Naive thymus-derived CD4-positive, alpha-beta T cell (primary cell): ENCODE results near the gene NUTM1. TPM values are rescaled to one million over a fixed set of nuclear protein-coding genes. Genes with fewer than 3 reads are reported as not detected.

Experiments used
- ATAC-seq: fragments of 150-1000 bp; cut with Tn5 transposase; 2 replicates; pipeline ENCODE4 v1.10.0; 2021; ENCODE audit warnings: mild to moderate bottlenecking, moderate library complexity
- CTCF ChIA-PET: fragments of 350-600 bp; sonication (Branson Sonifier 250); formaldehyde crosslinking; loops from one replicate; lab custom pipeline; 2021; ENCODE audit warnings: antibody characterized with exemption; lab: Charles Lee
- POLR2A ChIA-PET: fragments of 350-600 bp; sonication (Branson Sonifier 250); formaldehyde crosslinking; loops from one replicate; lab custom pipeline; 2021; ENCODE audit warnings: antibody characterized with exemption, inconsistent platforms; lab: Charles Lee
- DNase-seq, 9 donors: peaks; one replicate each; pipeline versions ENCODE4 v3.0.0 to v3.0.0-alpha.2; 2020 to 2022; ENCODE audit warnings: mixed read lengths in 1 of 9
- H3K27ac ChIP-seq: one replicate; pipeline ENCODE4 v1.7.0; 2013; ENCODE audit warnings: mild to moderate bottlenecking, low read depth, low read length, moderate library complexity
- H3K27me3 ChIP-seq, 2 donors: one replicate each; pipeline ENCODE4 v1.7.0; 2013; ENCODE audit warnings: low read length in 2 of 2, mild to moderate bottlenecking in 2 of 2, moderate library complexity in 2 of 2; ENCODE audit not compliant: control insufficient read depth in 2 of 2, insufficient read depth in 2 of 2
- H3K36me3 ChIP-seq, 3 experiments: 1 replicate in 2 of 3; 2 replicates in 1 of 3; pipeline ENCODE4 v1.7.0; 2013; ENCODE audit warnings: low read length in 3 of 3, mild to moderate bottlenecking in 3 of 3, moderate library complexity in 1 of 3; ENCODE audit not compliant: insufficient read depth in 3 of 3, control insufficient read depth in 2 of 3
- H3K4me1 ChIP-seq, 2 donors: one replicate each; pipeline ENCODE4 v1.7.0; 2013; ENCODE audit warnings: low read length in 2 of 2, mild to moderate bottlenecking in 2 of 2, moderate library complexity in 1 of 2; ENCODE audit not compliant: control insufficient read depth in 2 of 2, insufficient read depth in 2 of 2
- H3K4me3 ChIP-seq: 2 replicates; pipeline ENCODE4 v1.7.0; 2013; ENCODE audit warnings: mild to moderate bottlenecking, low read length
- H3K9me3 ChIP-seq, 3 experiments: 1 replicate in 2 of 3; 2 replicates in 1 of 3; pipeline ENCODE4 v1.7.0; 2013; ENCODE audit warnings: low read length in 3 of 3; ENCODE audit not compliant: control insufficient read depth in 2 of 3
- H3K27ac Mint-ChIP-seq, 9 donors: one replicate each; pipeline ENCODE4 v1.8.0; 2020 to 2022; ENCODE audit warnings: mixed read lengths in 9 of 9, mild to moderate bottlenecking in 8 of 9, moderate library complexity in 5 of 9, inconsistent platforms in 2 of 9
- H3K27me3 Mint-ChIP-seq, 5 donors: one replicate each; pipeline ENCODE4 v1.8.0; 2021 to 2022; ENCODE audit warnings: mixed read lengths in 5 of 5, mild to moderate bottlenecking in 1 of 5
- H3K36me3 Mint-ChIP-seq, 5 donors: one replicate each; pipeline ENCODE4 v1.8.0; 2020 to 2022; ENCODE audit warnings: mixed read lengths in 5 of 5, mild to moderate bottlenecking in 3 of 5, inconsistent platforms in 1 of 5
- H3K4me1 Mint-ChIP-seq, 7 donors: one replicate each; pipeline ENCODE4 v1.8.0; 2020 to 2022; ENCODE audit warnings: mixed read lengths in 7 of 7, mild to moderate bottlenecking in 3 of 7, inconsistent platforms in 1 of 7
- H3K4me3 Mint-ChIP-seq, 10 donors: one replicate each; pipeline ENCODE4 v1.8.0; 2020 to 2022; ENCODE audit warnings: mild to moderate bottlenecking in 10 of 10, mixed read lengths in 10 of 10, moderate library complexity in 6 of 10, inconsistent platforms in 2 of 10
- H3K9me3 Mint-ChIP-seq, 11 donors: one replicate each; pipeline ENCODE4 v1.8.0; 2020 to 2022; ENCODE audit warnings: mixed read lengths in 11 of 11, mild to moderate bottlenecking in 4 of 11, inconsistent platforms in 1 of 11, moderate library complexity in 1 of 11
- intact Hi-C, 2 donors: fragments of 100-400 bp; cut with micrococcal nuclease; formaldehyde crosslinking; loops; one replicate each; pipeline ENCODE4 v1.15.1; 2023
- polyA plus RNA-seq, 2 donors: library from polyadenylated mRNA; unstranded; fragments of 300-500 nt; fragmentation: Illumina TruSeq; gene quantifications; one replicate each; pipeline ENCODE4 v1.2.3, GENCODE V29; 2021
- total RNA-seq, 6 experiments: library from RNA in 5 of 6; stranded (reverse) in 5 of 6; gene quantifications; 1 replicate in 5 of 6; 2 replicates in 1 of 6; pipeline ENCODE4 v1.2.3 and lab custom pipeline; 2021 to 2026

Gene NUTM1
- total and polyA plus RNA-seq, 7 experiments from 2014 or later = not detected

GRCh38 chr15:34314491-34315490, 28.3 kb upstream of the NUTM1 start:
- Mint-ChIP-seq H3K4me1 (peaks cover 39 to 83% (median 66%) of the 10 kb centered on the region in 7 donors), H3K9me3 (no peaks in the 10 kb centered on the region), H3K4me3 (peak overlapping the region in 8 of 10 donors; percentile 36 to 96 (median 54)), H3K36me3 (peaks cover 10 to 36% (median 26%) of the 10 kb centered on the region in 5 donors), H3K27ac (peak overlapping the region in 4 of 9 donors; percentile 12 to 53 (median 48)), H3K27me3 (no peaks in the 10 kb centered on the region)
- ATAC-seq (no peak), DNase-seq (no peak)
- CTCF ChIA-PET = interaction anchor here (0.9 to 1.4 kb wide), 2 partner anchors 29 to 53 kb away, joined by 3 to 5 read pairs; partner anchors contain the start of gene NUTM1
- Histone ChIP-seq H3K27me3 (no peaks in the 10 kb centered on the region), H3K4me3 (no peak overlapping the region), H3K4me1 (peaks cover 0 to 17% of the 10 kb centered on the region in 2 donors), H3K36me3 (peaks cover 0 to 5% (median 0%) of the 10 kb centered on the region in 3 experiments), H3K9me3 (no peaks in the 10 kb centered on the region), H3K27ac (no peak overlapping the region)
- intact Hi-C loops = loop anchor here (5.0 kb wide), 1 partner anchor 32 kb away; no protein-coding TSS in a partner anchor
- POLR2A ChIA-PET = interaction anchor here (1.3 kb wide), 1 partner anchor 11 kb away, joined by 4 read pairs; no protein-coding TSS in a partner anchor

GRCh38 chr15:34318277-34319079, 24.6 kb upstream of the NUTM1 start:
- H3K4me3 ChIP-seq = peak overlapping the region; percentile 71
- no peaks in the 10 kb centered on the region for H3K27me3 ChIP-seq
- H3K4me3 Mint-ChIP-seq = peak overlapping the region; percentile 92 to 99 (median 97)
- H3K4me1 Mint-ChIP-seq = peaks cover 36 to 85% (median 62%) of the 10 kb centered on the region in 7 donors
- ATAC-seq = peak; percentile 83
- H3K36me3 ChIP-seq = peaks cover 0 to 5% (median 0%) of the 10 kb centered on the region in 3 experiments
- no peaks in the 10 kb centered on the region for H3K9me3 ChIP-seq
- no peaks in the 10 kb centered on the region for H3K27me3 Mint-ChIP-seq
- peak in 4 of 9 donors; percentile 29 to 38 (median 36) for DNase-seq
- peak overlapping the region; percentile 91 to 99 (median 95) for H3K27ac Mint-ChIP-seq
- CTCF ChIA-PET = interaction anchor here (1.0 to 2.5 kb wide), 3 partner anchors 9 to 49 kb away, joined by 3 to 15 read pairs (median 6); partner anchors contain the start of genes LPCAT4 and SLC12A6
- H3K36me3 Mint-ChIP-seq = peaks cover 10 to 25% (median 17%) of the 10 kb centered on the region in 5 donors
- peaks cover 0 to 24% of the 10 kb centered on the region in 2 donors for H3K4me1 ChIP-seq
- POLR2A ChIA-PET = interaction anchor here (0.6 to 10.9 kb wide), 9 partner anchors 10 to 269 kb away, joined by 3 to 151 read pairs (median 4); partner anchors contain the start of genes GOLGA8B, LPCAT4, NOP10 and NUTM1
- H3K9me3 Mint-ChIP-seq = no peaks in the 10 kb centered on the region
- H3K27ac ChIP-seq = peak overlapping the region; percentile 76
- intact Hi-C loops = loop anchor here (1.0 to 5.0 kb wide), 5 partner anchors 10 to 49 kb away; partner anchors contain the start of genes LPCAT4 (in 1 of the 2) and SLC12A6 (in 1 of the 2)

GRCh38 chr15:34323217-34323616, 19.9 kb upstream of the NUTM1 start:
- Histone ChIP-seq H3K9me3 (no peaks in the 10 kb centered on the region), H3K4me1 (peaks cover 0 to 27% of the 10 kb centered on the region in 2 donors), H3K36me3 (no peaks in the 10 kb centered on the region), H3K27ac (no peak overlapping the region), H3K27me3 (no peaks in the 10 kb centered on the region), H3K4me3 (no peak overlapping the region)
- CTCF ChIA-PET = interaction anchor here (0.6 kb wide), 1 partner anchor 45 kb away, joined by 3 read pairs; no protein-coding TSS in a partner anchor
- Mint-ChIP-seq H3K4me1 (peaks cover 41 to 92% (median 58%) of the 10 kb centered on the region in 7 donors), H3K9me3 (no peaks in the 10 kb centered on the region), H3K36me3 (peaks cover 0 to 11% (median 7%) of the 10 kb centered on the region in 5 donors), H3K27ac (peak overlapping the region in 2 of 9 donors; percentile 20 to 43), H3K27me3 (no peaks in the 10 kb centered on the region), H3K4me3 (peak overlapping the region in 1 of 10 donors; percentile 48)
- no peak for ATAC-seq
- POLR2A ChIA-PET = interaction anchor here (10.9 kb wide), 1 partner anchor 13 kb away, joined by 151 read pairs; the partner anchor contains the start of gene SLC12A6
- DNase-seq = no peak
- intact Hi-C loops = no loop called here

GRCh38 chr15:34324933-34325332, 18.2 kb upstream of the NUTM1 start:
- POLR2A ChIA-PET = interaction anchor here (0.7 to 10.9 kb wide), 5 partner anchors 11 to 25 kb away, joined by 3 to 151 read pairs (median 4); partner anchors contain the start of genes NOP10, NUTM1 and SLC12A6
- Histone ChIP-seq H3K27ac (no peak overlapping the region), H3K4me3 (no peak overlapping the region), H3K4me1 (peaks cover 0 to 44% of the 10 kb centered on the region in 2 donors), H3K27me3 (no peaks in the 10 kb centered on the region), H3K9me3 (no peaks in the 10 kb centered on the region), H3K36me3 (no peaks in the 10 kb centered on the region)
- DNase-seq (no peak), ATAC-seq (no peak)
- Mint-ChIP-seq H3K27me3 (no peaks in the 10 kb centered on the region), H3K9me3 (no peaks in the 10 kb centered on the region), H3K27ac (peak overlapping the region in 5 of 9 donors; percentile 22 to 93 (median 48)), H3K4me3 (peak overlapping the region in 4 of 10 donors; percentile 10 to 78 (median 38)), H3K36me3 (peaks cover 0 to 11% (median 8%) of the 10 kb centered on the region in 5 donors), H3K4me1 (peaks cover 42 to 93% (median 61%) of the 10 kb centered on the region in 7 donors)
- CTCF ChIA-PET = interaction anchor here (1.4 kb wide), 1 partner anchor 18 kb away, joined by 4 read pairs; the partner anchor contains the start of genes NOP10 and NUTM1
- intact Hi-C loops = loop anchor here in 1 of 2 donors (1.0 kb wide), 1 partner anchor 9 kb away; no protein-coding TSS in a partner anchor

- Histone ChIP-seq H3K4me1 (peaks cover 0 to 48% of the 10 kb centered on the region in 2 donors), H3K27ac (no peak overlapping the region), H3K4me3 (no peak overlapping the region), H3K36me3 (no peaks in the 10 kb centered on the region), H3K9me3 (no peaks in the 10 kb centered on the region), H3K27me3 (no peaks in the 10 kb centered on the region)
- no peak for ATAC-seq
- Mint-ChIP-seq H3K27ac (peak overlapping the region in 7 of 9 donors; percentile 17 to 95 (median 64)), H3K9me3 (no peaks in the 10 kb centered on the region), H3K27me3 (no peaks in the 10 kb centered on the region), H3K36me3 (peaks cover 0 to 11% (median 4%) of the 10 kb centered on the region in 5 donors), H3K4me1 (peaks cover 46 to 93% (median 61%) of the 10 kb centered on the region in 7 donors), H3K4me3 (peak overlapping the region in 5 of 10 donors; percentile 10 to 78 (median 30))
- no peak for DNase-seq
- ChIA-PET POLR2A (interaction anchor here (0.7 to 10.9 kb wide), 5 partner anchors 11 to 25 kb away, joined by 3 to 151 read pairs (median 4); partner anchors contain the start of genes NOP10, NUTM1 and SLC12A6), CTCF (interaction anchor here (1.1 to 1.4 kb wide), 2 partner anchors 17 to 116 kb away, joined by 3 to 4 read pairs; partner anchors contain the start of genes KATNBL1, NOP10 and NUTM1)
- intact Hi-C loops = loop anchor here in 1 of 2 donors (1.0 kb wide), 1 partner anchor 9 kb away; no protein-coding TSS in a partner anchor
These were observed 17.7 kb upstream of the NUTM1 start for GRCh38 chr15:34325368-34325767.
